Body of pancreas (tissue), 4 donors: ENCODE results near the gene YIPF4.
"Not testable (repeated sequence)": the region's sequence is repeated elsewhere in the genome, so short reads cannot be mapped to it uniquely, and the experiment has no call there.

Experiments used
- CTCF ChIP-seq, 7 experiments: fragments of 450-650 bp in 4 of 7; fragments of 200-600 bp in 3 of 7; sonication (generic) in 3 of 7; IDR thresholded peaks; one replicate each; pipeline ENCODE4 v1.5.1; 2016 to 2019; ENCODE audit warnings: antibody characterized with exemption in 7 of 7
- POLR2A ChIP-seq, 3 donors: fragments of 450-650 bp; IDR thresholded peaks; one replicate each; pipeline ENCODE4 v1.6.1; 2016; ENCODE audit warnings: antibody characterized with exemption in 3 of 3, mild to moderate bottlenecking in 2 of 3

- TF ChIP-seq POLR2A, CTCF (IDR thresholded peaks at IDR 0.05): not testable (repeated sequence)
These were observed 88.0 kb downstream of the YIPF4 start for GRCh38 chr2:32365679-32366078.
